GM18909 (cell line): ENCODE data around the gene IPPK.

Experiments
- ATAC-seq: cut with Tn5 transposase; IDR thresholded peaks from one replicate; pipeline ENCODE4 v1.9.1; 2021; ENCODE audit warnings: mild to moderate bottlenecking; ENCODE audit not compliant: unreplicated experiment, poor library complexity

The IPPK gene

GRCh38 chr9:92617195-92617813, 52.6 kb downstream of the IPPK start:
- ATAC-seq: no peak

GRCh38 chr9:92616655-92617111, 53.2 kb downstream of the IPPK start:
- no peak for ATAC-seq

DNA sequence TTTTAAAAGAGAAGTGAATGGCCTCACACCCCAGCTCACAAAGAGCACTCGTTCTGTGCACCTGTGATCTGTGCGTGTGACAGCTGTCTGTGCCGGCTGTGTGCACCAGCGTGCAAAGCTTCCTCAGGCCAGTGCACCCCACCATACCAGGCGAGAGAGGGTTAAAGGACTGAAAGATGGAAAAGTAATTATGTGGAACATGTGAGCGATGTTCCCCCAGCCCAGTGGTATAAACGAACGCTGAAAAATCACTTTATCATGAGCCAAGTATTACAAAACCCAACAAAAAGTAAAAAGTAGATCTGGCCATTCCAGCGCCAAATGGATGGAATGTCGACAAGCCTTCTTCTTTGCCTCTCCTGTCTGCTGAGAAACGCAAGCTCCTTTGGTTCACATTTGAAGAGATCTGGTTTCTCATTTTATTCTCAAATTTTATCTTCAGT, 53.7 kb downstream of the IPPK start:
- ATAC-seq: no peak

- ATAC-seq: no peak
These were observed 54.1 kb downstream of the IPPK start for GRCh38 chr9:92615790-92616189.

GRCh38 chr9:92614763-92615461, 55.0 kb downstream of the IPPK start:
- ATAC-seq: no peak

- no peak for ATAC-seq
These were observed 55.8 kb downstream of the IPPK start for GRCh38 chr9:92614123-92614510.

GRCh38 chr9:92613268-92614122, 56.4 kb downstream of the IPPK start:
- ATAC-seq: no peak

GRCh38 chr9:92612816-92613215, 57.1 kb downstream of the IPPK start:
- no peak for ATAC-seq

GRCh38 chr9:92612292-92612691, 57.6 kb downstream of the IPPK start:
- no peak for ATAC-seq

GRCh38 chr9:92611621-92612285, 58.2 kb downstream of the IPPK start:
- no peak for ATAC-seq

DNA sequence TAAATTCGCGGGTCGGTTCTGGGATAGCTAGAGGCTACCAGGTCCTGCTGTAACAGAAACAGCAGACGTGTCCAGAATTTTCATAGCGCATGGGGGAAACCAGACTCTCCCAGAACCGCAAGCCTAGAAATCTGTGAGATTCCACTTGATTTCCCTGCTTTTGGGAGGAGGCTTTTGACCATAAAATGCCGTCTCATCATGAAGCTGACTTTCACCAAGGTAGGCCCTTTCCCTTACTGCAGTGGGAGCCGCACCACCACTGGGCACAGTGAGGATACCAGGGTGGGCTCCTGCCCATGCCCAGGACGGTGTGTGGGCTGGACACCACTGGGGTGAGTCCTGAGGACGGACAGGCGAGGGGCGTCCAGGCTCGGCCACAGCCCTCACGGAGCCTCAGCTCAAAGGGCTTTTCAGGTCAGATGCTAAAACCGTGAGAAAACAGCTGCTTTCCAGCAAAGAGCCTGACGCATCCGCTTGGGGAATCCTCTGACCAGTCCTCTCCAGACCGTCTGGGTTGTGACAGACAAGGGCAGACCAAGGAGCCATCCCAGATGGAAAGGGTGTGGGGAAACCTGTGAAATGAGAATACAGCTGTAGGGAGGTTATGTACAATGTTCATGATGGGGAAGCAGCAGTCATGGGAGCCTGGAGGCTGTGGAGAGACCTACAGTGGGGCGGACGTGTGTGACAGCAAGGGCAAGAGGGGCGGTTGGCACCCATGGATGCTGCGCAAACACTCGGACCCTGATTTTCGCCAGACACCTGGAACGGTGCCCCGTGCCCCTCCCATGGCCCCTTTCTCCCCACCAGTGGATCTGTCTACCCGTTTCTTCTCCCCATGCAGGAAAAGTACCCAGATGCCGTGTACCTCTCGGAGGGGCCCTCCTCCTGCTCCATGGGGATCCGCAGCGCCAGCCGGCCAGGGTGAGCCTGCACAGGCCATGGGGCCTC, 59.2 kb downstream of the IPPK start:
- no peak for ATAC-seq

GRCh38 chr9:92608909-92609445, 61.0 kb downstream of the IPPK start:
- ATAC-seq: no peak

GRCh38 chr9:92608241-92608908, 61.6 kb downstream of the IPPK start:
- ATAC-seq: no peak

- no peak for ATAC-seq
These were observed 62.2 kb downstream of the IPPK start for GRCh38 chr9:92607773-92608172.

GRCh38 chr9:92607088-92607487, 62.8 kb downstream of the IPPK start:
- ATAC-seq: no peak

GRCh38 chr9:92605224-92605623, 64.7 kb downstream of the IPPK start:
- no peak for ATAC-seq

- no peak for ATAC-seq
These were observed 65.9 kb downstream of the IPPK start for GRCh38 chr9:92603990-92604389.

DNA sequence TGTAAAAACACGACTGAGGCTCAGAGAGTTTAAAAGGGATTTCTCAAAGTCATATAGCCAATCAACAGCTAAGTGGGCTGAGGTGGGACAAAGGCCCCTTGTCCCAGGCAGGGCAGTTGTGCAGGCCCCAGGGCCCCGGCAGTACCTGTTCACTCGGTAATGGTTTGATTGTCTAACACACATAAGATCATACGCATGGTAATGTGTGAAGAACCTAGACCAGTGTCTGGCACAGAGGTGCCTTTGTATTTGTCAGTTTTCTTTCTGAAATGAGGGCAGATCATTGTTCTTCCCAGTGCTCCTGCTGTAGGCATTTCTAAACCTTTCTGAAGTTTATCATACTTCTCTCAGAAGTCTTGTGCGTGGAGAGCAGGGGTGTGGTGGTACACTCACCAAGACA, 66.8 kb downstream of the IPPK start:
- no peak for ATAC-seq

- ATAC-seq: no peak
These were observed 67.5 kb downstream of the IPPK start for GRCh38 chr9:92602413-92602812.
